Measurements from ENCODE around the gene LRRC8A.

The LRRC8A gene

DNA sequence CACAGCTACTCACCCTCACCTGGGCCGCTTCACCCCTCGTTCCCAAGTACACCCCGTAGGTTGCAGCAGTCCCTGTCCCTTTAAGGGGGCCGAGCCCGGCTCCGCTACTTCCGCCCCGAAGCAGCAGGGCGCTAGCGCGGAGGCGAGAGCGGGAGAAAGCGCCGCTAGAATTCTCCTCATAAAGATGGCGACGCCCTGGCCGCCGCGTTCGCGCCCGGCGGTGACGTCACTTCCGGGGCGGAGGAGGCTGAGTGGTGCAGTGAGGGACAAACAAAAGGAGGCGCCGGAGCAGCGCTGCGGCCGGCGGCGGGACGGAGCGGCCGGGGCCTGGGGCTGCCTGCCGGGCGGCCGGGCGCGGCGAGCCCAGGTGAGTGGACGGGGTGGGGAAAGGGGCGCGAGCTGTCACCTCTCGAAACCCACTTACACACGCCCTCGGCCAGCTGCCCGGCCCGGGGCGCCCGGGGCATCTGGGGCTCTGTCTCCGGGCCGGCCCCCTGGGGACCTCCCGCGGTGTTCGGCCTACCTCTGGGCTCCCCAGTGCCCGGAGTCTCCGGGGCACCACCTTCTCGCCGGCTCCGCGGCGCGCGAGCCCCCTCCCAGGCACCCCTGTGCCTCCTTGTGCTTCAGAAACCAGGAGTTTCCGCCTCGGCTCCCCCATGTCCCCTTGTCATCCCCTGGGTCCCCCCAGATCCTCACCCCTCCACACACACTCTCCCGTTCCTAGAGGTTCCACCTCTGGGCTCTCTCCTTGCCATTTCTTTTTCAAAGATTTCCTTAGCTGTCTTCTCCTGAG lies at the start of gene LRRC8A, which contains the start of gene KYAT1:
Gene LRRC8A, plus strand, starts transcription at position 250 of the 793 bp plus-strand sequence. CDS start 25,032 bp downstream, outside the sequence.
Gene KYAT1, minus strand, starts transcription at position 67 of the 793 bp plus-strand sequence. CDS start 36,545 bp downstream, outside the sequence.
- Mint-ChIP-seq H3K27ac (peak within 1 kb of the TSS; percentile 94 to 97 (median 96)), H3K4me1 (peaks cover 37% of the 10 kb centered on the region), H3K9me3 (no peaks in the 10 kb centered on the region), H3K36me3 (ENCODE audit: low read depth) (peaks cover 8% of the 10 kb centered on the region), H3K27me3 (ENCODE audit: low read depth) (peaks cover 8% of the 10 kb centered on the region), H3K4me3 (peak within 1 kb of the TSS; percentile 99)
- TF ChIP-seq, protein P1, sequence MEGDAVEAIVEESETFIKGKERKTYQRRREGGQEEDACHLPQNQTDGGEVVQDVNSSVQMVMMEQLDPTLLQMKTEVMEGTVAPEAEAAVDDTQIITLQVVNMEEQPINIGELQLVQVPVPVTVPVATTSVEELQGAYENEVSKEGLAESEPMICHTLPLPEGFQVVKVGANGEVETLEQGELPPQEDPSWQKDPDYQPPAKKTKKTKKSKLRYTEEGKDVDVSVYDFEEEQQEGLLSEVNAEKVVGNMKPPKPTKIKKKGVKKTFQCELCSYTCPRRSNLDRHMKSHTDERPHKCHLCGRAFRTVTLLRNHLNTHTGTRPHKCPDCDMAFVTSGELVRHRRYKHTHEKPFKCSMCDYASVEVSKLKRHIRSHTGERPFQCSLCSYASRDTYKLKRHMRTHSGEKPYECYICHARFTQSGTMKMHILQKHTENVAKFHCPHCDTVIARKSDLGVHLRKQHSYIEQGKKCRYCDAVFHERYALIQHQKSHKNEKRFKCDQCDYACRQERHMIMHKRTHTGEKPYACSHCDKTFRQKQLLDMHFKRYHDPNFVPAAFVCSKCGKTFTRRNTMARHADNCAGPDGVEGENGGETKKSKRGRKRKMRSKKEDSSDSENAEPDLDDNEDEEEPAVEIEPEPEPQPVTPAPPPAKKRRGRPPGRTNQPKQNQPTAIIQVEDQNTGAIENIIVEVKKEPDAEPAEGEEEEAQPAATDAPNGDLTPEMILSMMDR (IDR thresholded peaks at IDR 0.05; ENCODE audit: unreplicated experiment in 3 of 3), result no peak

GRCh38 chr9:128833696-128834095 lies 48.2 kb upstream of the LRRC8A start:
- peaks cover 16% of the 10 kb centered on the region for H3K36me3 Mint-ChIP-seq (ENCODE audit: low read depth)
- no peak overlapping the region for H3K27ac Mint-ChIP-seq
- no peaks in the 10 kb centered on the region for H3K27me3 Mint-ChIP-seq (ENCODE audit: low read depth)
- TF ChIP-seq, protein P1 (IDR thresholded peaks at IDR 0.05; ENCODE audit: unreplicated experiment in 3 of 3), result no peak
- peak overlapping the region in 1 of 3 experiments; percentile 28 for H3K4me3 Mint-ChIP-seq
- peaks cover 20% of the 10 kb centered on the region for H3K4me1 Mint-ChIP-seq
- H3K9me3 Mint-ChIP-seq, result no peaks in the 10 kb centered on the region

DNA sequence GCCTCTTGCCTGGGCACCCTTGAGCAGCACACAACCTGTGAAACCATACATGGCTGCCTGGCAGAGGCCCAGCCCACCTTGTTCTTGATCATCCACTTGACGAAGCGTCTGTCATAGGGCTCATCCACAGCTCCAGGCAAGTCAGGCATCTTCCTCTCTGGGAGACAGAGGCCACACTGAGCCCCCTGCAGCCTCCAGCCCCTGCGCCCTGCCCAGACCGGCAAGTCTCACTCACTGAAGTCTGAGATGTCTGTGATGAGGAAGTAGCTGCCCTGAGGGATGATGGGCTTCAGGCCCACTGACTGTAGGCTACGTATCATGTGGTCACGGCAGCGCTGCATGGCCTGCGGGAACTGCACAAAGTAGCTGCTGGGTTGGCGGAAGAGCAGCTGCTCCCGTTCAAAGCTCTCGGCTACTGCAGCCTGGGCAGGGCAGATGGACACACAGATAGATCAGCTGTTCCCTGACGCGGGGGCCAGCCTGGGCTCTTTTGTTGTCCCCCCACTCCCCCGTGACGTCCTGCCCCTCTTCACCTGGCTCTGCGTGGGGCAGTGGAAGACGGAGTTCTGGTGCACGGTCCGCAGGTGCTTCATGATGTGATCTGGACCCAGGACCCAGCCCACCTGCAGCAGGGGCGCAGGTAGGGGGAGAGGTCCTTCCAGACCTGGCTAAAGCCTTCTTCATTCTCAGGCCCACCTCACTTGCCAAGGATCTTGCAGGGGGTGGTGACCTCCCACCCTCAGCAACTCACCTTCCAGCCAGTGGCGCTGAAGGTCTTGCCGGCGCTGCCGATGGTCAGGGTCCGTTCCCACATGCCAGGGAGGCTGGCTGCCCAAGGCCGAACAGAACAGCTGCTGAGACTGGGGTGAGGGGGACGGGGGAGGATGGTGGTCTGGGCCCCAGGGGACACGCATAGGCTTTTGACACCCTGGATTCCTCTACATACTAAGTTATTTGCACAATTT lies 46.4 kb upstream of the LRRC8A start:
- H3K36me3 Mint-ChIP-seq (ENCODE audit: low read depth), result peaks cover 12% of the 10 kb centered on the region
- peak overlapping the region in 1 of 3 experiments; percentile 19 for H3K4me3 Mint-ChIP-seq
- TF ChIP-seq, protein P1 (IDR thresholded peaks at IDR 0.05; ENCODE audit: unreplicated experiment in 3 of 3), result no peak

DNA sequence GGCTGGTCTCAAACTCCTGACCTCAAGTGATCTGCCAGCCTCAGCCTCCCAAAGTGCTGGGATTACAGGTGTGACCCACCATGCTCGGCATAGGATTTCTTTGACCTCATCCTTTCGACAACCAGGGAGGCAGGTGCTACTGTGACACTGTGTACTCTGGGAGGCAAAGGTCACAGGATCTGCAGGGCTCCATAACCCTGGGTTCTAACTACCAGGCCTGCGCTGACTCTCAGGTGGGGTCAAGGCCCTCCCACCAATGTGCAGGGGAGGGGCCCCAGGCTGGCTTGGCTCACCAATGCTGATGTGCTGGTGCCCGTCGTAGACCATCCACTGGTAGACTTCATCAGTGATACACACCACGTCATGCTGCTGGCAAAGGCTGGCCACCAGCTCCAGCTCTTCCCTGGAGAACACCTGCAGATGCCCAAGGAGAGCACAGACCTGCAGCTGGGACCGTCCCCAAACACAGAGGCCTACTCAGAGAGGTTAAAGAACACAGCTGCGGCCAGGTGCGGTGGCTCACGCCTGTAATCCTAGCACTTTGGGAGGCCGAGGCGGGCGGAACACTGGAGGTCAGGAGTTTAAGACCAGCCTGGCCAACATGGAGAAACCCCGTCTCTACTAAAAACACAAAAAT lies 45.3 kb upstream of the LRRC8A start:
- TF ChIP-seq, protein P1 (IDR thresholded peaks at IDR 0.05; ENCODE audit: unreplicated experiment in 3 of 3), result no peak
- peaks cover 10% of the 10 kb centered on the region for H3K4me1 Mint-ChIP-seq
- H3K36me3 Mint-ChIP-seq (ENCODE audit: low read depth), result peaks cover 12% of the 10 kb centered on the region
- H3K4me3 Mint-ChIP-seq, result no peak overlapping the region
- no peaks in the 10 kb centered on the region for H3K27me3 Mint-ChIP-seq (ENCODE audit: low read depth)
- no peaks in the 10 kb centered on the region for H3K9me3 Mint-ChIP-seq
- no peak overlapping the region for H3K27ac Mint-ChIP-seq

More for the DNA sequence above, 46.4 kb upstream of the LRRC8A start:
- no peaks in the 10 kb centered on the region for H3K9me3 Mint-ChIP-seq
- H3K4me1 Mint-ChIP-seq, result peaks cover 10% of the 10 kb centered on the region
- no peak overlapping the region for H3K27ac Mint-ChIP-seq
- H3K27me3 Mint-ChIP-seq (ENCODE audit: low read depth), result no peaks in the 10 kb centered on the region

GRCh38 chr9:128838338-128838737 lies 43.6 kb upstream of the LRRC8A start:
- Mint-ChIP-seq H3K9me3 (no peaks in the 10 kb centered on the region), H3K4me3 (no peak overlapping the region), H3K36me3 (ENCODE audit: low read depth) (peaks cover 15% of the 10 kb centered on the region), H3K27me3 (ENCODE audit: low read depth) (no peaks in the 10 kb centered on the region), H3K4me1 (peaks cover 10% of the 10 kb centered on the region), H3K27ac (no peak overlapping the region)
- TF ChIP-seq, protein P1 (IDR thresholded peaks at IDR 0.05; ENCODE audit: unreplicated experiment in 3 of 3), result no peak
